ENCODE data around the gene WASL. TPM values are rescaled to one million over a fixed set of nuclear protein-coding genes. Genes with fewer than 3 reads are reported as not detected.
A peak's percentile ranks its signal among the peaks of the same experiment; 100 is the strongest.

WASL gene
- total and polyA plus RNA-seq, 2 of the 13 experiments (the other 11 are each of a cell fraction or from before 2014, with no cell fraction given) = 7.9 to 12.8 TPM

DNA sequence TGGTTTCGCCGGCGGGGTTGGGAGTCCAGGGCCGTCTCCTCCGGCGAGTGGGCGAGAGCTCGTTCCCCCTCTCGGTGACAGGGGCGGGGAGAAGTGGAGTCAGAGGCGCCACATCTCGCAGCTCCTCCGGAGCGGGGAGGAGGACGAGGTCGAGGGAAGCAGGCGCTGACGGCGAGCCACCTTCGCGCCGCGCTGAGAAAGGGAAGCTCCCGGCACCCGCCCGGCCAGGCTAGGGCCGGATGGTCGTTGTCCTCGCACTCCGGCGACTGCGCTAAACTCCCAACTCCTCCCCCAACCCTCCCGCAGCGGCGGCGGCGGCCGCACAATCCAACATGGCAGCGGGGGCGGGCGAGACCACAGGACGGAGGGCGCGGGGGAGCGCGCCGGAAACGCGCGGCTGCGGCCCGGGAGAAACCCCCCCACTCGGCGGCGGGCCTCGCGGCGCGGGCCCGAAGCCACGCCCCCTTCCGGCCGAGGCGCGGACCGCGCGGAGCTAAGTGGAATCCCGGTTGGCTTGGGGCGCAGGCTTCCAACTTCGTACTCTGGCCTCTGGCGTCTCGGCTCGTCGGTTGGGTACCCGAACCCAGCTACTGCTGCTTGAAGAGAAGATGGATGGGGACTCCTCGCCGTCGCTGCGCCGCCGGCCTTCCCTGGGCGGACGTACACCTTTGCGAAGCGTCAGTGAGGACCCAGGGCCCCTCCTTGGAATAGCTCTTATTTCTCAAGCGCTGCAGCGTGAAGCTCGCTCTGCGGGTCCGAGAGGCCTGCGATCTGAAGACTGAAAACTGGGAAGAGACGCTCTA lies at the start of gene WASL (continued):
- no peak for TF ChIP-seq AGO1 (IDR thresholded peaks at IDR 0.05; ENCODE audit: low read depth, low read length, poor library complexity, severe bottlenecking)
- TF ChIP-seq ZNF772 (CRISPR knock-in tag; IDR thresholded peaks at IDR 0.05) = no peak
- TF ChIP-seq, protein P1, sequence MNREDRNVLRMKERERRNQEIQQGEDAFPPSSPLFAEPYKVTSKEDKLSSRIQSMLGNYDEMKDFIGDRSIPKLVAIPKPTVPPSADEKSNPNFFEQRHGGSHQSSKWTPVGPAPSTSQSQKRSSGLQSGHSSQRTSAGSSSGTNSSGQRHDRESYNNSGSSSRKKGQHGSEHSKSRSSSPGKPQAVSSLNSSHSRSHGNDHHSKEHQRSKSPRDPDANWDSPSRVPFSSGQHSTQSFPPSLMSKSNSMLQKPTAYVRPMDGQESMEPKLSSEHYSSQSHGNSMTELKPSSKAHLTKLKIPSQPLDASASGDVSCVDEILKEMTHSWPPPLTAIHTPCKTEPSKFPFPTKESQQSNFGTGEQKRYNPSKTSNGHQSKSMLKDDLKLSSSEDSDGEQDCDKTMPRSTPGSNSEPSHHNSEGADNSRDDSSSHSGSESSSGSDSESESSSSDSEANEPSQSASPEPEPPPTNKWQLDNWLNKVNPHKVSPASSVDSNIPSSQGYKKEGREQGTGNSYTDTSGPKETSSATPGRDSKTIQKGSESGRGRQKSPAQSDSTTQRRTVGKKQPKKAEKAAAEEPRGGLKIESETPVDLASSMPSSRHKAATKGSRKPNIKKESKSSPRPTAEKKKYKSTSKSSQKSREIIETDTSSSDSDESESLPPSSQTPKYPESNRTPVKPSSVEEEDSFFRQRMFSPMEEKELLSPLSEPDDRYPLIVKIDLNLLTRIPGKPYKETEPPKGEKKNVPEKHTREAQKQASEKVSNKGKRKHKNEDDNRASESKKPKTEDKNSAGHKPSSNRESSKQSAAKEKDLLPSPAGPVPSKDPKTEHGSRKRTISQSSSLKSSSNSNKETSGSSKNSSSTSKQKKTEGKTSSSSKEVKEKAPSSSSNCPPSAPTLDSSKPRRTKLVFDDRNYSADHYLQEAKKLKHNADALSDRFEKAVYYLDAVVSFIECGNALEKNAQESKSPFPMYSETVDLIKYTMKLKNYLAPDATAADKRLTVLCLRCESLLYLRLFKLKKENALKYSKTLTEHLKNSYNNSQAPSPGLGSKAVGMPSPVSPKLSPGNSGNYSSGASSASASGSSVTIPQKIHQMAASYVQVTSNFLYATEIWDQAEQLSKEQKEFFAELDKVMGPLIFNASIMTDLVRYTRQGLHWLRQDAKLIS (CRISPR knock-in tag; IDR thresholded peaks at IDR 0.05) = no peak
- no peak for TF ChIP-seq ZFP36L2 (CRISPR knock-in tag; IDR thresholded peaks at IDR 0.05)
- peak; percentile 81 for TF ChIP-seq ZNF574 (CRISPR knock-in tag; IDR thresholded peaks at IDR 0.05)
- no peak for TF ChIP-seq NKX3-1 (CRISPR knock-in tag; IDR thresholded peaks at IDR 0.05)
- no peak for TF ChIP-seq SYNCRIP (IDR thresholded peaks at IDR 0.05; ENCODE audit: insufficient read depth, low read depth, low read length)
- TF ChIP-seq ZNF558 (CRISPR knock-in tag; IDR thresholded peaks at IDR 0.05; ENCODE audit: borderline replicate concordance) = peak; percentile 89; the same call in 1 of the 2 replicates
- TF ChIP-seq ZNF460 (CRISPR knock-in tag; IDR thresholded peaks at IDR 0.05; ENCODE audit: borderline replicate concordance) = no peak; the same call in 1 of the 2 replicates
- peak; percentile 82; the same call in 1 of the 2 replicates for TF ChIP-seq KMT2A (CRISPR knock-in tag; IDR thresholded peaks at IDR 0.05)
- TF ChIP-seq PITX1 (CRISPR knock-in tag; IDR thresholded peaks at IDR 0.05) = peak; percentile 16; the same call in 1 of the 2 replicates
- TF ChIP-seq, protein P2, sequence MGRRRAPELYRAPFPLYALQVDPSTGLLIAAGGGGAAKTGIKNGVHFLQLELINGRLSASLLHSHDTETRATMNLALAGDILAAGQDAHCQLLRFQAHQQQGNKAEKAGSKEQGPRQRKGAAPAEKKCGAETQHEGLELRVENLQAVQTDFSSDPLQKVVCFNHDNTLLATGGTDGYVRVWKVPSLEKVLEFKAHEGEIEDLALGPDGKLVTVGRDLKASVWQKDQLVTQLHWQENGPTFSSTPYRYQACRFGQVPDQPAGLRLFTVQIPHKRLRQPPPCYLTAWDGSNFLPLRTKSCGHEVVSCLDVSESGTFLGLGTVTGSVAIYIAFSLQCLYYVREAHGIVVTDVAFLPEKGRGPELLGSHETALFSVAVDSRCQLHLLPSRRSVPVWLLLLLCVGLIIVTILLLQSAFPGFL (CRISPR knock-in tag; IDR thresholded peaks at IDR 0.05) = no peak
- peak in 1 of 2 experiments; percentile 87; a peak in 3 of 4 replicates for TF ChIP-seq HMGXB4 (CRISPR knock-in tag; IDR thresholded peaks at IDR 0.05; ENCODE audit: borderline replicate concordance in 1 of 2, low read depth in 1 of 2)
- TF ChIP-seq ZBTB7B (CRISPR knock-in tag; IDR thresholded peaks at IDR 0.05) = no peak; the same call in 1 of the 2 replicates
- TF ChIP-seq HDAC1 (CRISPR knock-in tag; IDR thresholded peaks at IDR 0.05) = peak; percentile 59; the same call in 1 of the 2 replicates
- no peak for TF ChIP-seq ATF1 (CRISPR knock-in tag; IDR thresholded peaks at IDR 0.05)
- peak; percentile 69 for TF ChIP-seq KAT8 (CRISPR knock-in tag; IDR thresholded peaks at IDR 0.05)
- TF ChIP-seq IKZF4 (CRISPR knock-in tag; IDR thresholded peaks at IDR 0.05; ENCODE audit: borderline replicate concordance, low read depth, not compliant biosample characterization) = peak; percentile 72
